ENCODE results near the gene CLDN19.

Gene CLDN19, protein sequence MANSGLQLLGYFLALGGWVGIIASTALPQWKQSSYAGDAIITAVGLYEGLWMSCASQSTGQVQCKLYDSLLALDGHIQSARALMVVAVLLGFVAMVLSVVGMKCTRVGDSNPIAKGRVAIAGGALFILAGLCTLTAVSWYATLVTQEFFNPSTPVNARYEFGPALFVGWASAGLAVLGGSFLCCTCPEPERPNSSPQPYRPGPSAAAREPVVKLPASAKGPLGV

DNA sequence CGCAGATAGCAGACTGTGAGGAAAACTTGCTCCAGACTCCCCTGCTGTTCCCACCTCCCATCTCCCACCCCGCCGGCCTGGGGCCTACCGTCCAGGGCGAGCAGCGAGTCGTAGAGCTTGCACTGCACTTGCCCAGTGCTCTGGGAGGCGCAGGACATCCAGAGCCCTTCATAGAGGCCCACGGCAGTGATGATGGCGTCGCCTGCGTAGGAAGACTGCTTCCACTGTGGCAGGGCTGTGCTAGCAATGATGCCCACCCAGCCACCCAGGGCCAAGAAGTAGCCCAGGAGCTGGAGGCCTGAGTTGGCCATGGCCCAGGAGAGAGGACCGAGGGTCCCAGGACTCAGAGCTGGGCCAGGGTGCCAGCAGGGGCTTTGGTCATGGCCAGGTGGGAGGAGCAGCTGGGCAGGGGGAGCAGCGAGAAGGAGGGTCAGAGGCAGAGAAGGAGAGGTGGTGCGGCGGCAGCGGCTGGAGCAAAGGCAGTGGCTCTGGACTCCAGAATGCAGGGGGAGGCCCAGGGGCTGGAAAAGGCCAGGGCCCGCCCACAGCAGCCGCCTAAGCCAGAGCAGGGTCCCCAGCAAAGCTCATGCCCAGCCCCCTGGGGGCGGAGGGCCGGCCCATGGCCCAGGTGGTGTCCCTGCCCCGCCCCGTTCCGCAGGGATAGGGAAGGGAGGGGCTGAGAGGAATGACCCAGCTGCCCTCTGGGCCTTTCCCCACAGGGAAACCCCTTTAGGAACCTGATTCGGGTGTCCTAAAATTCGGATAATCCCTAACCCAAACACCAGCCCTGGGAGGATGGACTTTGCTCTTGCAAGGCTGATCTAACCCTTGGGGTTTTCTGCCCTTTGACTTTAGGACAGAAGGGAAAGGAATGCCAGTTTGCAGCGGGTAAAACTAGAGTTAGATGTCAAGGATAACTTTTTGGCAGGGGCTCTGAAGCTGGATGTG is at the start of gene CLDN19:
Gene CLDN19, minus strand, starts transcription at position 484 of the 948 bp plus-strand sequence. Its CDS starts 173 bp downstream, at position 311.
- DNase-seq (ENCODE audit: low read depth in 1 of 2, low spot score in 1 of 2), result no peak

DNA sequence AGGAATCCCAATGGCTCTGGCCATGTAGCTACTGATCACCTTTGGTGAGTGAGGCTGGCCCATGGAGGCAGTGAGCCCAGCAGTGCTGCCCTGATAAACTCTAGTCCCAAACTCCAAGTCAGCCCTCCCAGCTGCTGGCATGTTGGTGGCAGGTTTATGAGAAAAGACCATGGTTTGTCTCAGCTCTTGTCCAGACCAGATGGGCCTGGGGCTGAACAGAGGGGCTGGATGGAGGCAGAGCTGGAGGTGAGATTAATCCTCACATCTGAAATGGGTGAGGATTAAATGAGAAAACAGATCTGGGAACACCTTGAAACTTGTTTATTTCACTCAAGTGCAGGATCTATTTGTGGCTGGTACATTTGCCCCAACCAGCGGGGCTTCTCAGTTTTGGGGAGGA is 48.0 kb upstream of the CLDN19 start:
- no peak for DNase-seq (ENCODE audit: low read depth in 1 of 2, low spot score in 1 of 2)

GRCh38 chr1:42786097-42786496 is 46.1 kb upstream of the CLDN19 start:
- no peak for DNase-seq (ENCODE audit: low read depth in 1 of 2, low spot score in 1 of 2)

DNA sequence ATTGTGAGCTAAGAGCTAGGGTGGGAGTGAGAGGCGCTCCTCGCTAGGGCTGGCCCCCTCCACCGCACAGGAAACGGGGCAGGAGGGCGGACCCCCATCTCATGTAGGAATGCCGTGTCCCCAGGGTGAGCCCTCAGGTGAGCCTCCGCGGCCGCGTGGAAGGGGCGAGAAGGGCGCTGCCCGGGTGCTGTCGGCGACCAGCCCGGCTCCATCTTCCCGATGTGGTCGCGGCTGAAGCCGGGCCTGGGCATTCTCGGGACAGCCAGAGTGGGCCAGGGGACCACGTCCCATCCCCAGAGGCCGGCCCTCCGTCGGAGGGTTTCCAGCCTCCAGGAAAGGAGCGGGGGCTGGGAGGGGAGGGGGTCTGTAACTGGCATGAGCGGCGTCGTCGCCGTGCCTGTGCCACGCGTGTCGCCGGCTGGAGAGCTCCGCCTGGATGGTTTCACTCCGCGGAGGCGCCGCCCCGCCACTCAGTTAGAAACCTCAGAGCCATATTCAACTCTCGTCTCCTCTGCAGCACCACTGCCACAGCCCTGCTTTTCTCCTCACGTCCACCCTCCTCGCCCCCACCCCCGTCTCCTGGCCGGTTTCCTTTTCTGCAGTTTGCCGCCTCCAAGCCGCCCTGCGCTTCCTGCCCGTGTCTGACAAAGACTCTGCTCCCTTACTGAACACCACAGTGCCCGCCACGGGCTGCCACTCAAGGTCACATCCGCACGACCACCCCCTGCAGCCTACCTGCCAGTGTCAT is 45.1 kb upstream of the CLDN19 start, which contains the start of gene TMEM269:
Gene TMEM269, plus strand, starts transcription at position 46 of the 748 bp plus-strand sequence. CDS start 4,903 bp downstream, outside the sequence.
- DNase-seq (ENCODE audit: low read depth in 1 of 2, low spot score in 1 of 2), result peak; percentile 16 to 26

- no peak for DNase-seq (ENCODE audit: low read depth in 1 of 2, low spot score in 1 of 2)
Observed at GRCh38 chr1:42784547-42784945, 44.5 kb upstream of the CLDN19 start.

GRCh38 chr1:42783092-42783491 is 43.1 kb upstream of the CLDN19 start:
- DNase-seq (ENCODE audit: low read depth in 1 of 2, low spot score in 1 of 2), result no peak

DNA sequence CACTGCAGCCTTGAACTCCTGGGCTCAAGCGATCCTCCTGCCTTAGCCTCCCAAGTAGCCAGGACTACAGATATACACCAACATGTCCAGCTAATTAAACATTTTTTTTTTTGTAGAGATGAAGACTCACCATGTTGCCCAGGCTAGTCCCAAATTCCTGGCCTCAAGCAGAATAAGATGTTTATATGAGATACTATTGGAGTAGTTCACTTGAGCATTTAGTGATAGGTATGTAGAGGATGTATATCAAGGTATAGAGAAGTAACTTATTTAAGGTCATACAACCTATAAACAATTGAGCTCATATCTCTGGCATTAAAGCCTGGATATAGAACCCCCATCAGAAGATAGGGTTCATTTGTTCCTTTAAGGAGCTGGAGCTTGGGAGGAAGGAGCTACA is 40.1 kb upstream of the CLDN19 start:
- no peak for DNase-seq (ENCODE audit: low read depth in 1 of 2, low spot score in 1 of 2)

- no peak for DNase-seq (ENCODE audit: low read depth in 1 of 2, low spot score in 1 of 2)
Observed at GRCh38 chr1:42779725-42780124, 39.7 kb upstream of the CLDN19 start.

- DNase-seq (ENCODE audit: low read depth in 1 of 2, low spot score in 1 of 2), result peak in 1 of 2 donors; percentile 2
Observed at GRCh38 chr1:42777852-42778251, 37.8 kb upstream of the CLDN19 start.

DNA sequence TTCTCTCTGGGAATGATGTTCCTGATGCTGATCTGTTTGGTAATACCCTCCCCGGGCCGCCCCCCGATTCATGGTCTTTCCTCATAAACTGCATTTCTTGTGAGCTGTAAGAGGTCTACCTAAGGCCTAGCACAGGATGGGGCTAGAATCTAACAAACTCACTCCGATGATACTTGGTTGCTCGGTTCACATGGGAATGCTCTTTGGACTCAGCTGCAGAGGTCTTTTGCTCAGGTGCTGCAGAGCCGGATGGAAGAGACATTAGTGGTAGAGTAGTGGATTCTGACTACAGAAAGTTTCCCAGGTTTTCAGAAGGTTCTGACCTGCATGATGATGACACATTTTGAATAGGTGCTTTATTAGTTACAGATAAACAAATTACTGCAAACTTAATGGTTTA is 36.5 kb upstream of the CLDN19 start:
- no peak for DNase-seq (ENCODE audit: low read depth in 1 of 2, low spot score in 1 of 2)

DNA sequence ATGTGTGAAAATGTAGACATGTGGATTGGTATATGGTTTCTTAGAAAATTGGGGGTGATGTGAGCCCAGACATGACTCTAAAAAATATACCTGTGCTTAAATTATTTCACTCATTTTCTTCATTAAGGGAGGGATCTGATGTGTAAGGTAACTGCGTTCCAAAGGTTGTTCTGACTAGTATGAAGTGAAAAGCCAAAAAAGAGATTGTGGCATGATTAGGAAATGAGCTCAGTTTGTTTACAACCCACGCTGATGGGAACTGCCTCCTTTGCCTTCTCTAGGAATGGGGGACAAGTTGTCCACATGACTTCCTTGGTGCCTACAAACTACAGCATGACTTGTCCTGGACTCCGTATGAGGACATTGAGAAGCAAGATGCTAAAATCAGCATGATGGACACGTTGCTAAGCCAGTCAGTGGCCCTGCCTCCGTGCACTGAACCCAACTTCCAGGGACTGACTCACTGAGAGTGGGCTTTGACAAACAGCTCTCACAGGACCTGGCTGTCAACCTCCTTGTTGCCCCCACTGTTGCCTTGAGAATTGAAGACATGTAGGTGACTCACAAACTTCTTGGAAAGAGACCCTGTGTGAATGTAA is 35.0 kb upstream of the CLDN19 start:
- DNase-seq (ENCODE audit: low read depth in 1 of 2, low spot score in 1 of 2), result no peak

- no peak for DNase-seq (ENCODE audit: low read depth in 1 of 2, low spot score in 1 of 2)
Observed at GRCh38 chr1:42773420-42773819, 33.4 kb upstream of the CLDN19 start.

DNA sequence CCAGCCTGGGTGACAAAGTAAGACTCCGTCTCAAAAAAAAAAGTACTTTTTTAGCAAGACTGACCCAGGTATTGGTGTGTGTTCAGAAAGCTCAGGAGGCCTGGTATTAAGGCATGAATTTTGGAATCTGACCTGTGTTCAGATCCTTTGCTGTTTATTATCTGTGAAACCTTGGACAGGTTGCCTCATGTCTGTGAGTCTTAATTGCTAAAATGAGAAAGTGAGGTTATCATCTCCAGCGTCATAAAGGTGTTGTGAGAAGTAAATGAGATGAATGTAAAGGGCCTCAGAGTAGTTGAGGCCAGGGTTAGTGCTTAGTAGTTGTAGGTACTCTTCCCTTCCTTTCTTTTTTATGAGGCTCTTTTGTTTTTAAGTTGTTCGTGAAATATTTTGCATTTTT is 29.8 kb upstream of the CLDN19 start:
- DNase-seq (ENCODE audit: low read depth in 1 of 2, low spot score in 1 of 2), result no peak

GRCh38 chr1:42768172-42768571 is 28.1 kb upstream of the CLDN19 start:
- no peak for DNase-seq (ENCODE audit: low read depth in 1 of 2, low spot score in 1 of 2)

GRCh38 chr1:42767510-42768000 is 27.5 kb upstream of the CLDN19 start:
- DNase-seq (ENCODE audit: low read depth in 1 of 2, low spot score in 1 of 2), result no peak

DNA sequence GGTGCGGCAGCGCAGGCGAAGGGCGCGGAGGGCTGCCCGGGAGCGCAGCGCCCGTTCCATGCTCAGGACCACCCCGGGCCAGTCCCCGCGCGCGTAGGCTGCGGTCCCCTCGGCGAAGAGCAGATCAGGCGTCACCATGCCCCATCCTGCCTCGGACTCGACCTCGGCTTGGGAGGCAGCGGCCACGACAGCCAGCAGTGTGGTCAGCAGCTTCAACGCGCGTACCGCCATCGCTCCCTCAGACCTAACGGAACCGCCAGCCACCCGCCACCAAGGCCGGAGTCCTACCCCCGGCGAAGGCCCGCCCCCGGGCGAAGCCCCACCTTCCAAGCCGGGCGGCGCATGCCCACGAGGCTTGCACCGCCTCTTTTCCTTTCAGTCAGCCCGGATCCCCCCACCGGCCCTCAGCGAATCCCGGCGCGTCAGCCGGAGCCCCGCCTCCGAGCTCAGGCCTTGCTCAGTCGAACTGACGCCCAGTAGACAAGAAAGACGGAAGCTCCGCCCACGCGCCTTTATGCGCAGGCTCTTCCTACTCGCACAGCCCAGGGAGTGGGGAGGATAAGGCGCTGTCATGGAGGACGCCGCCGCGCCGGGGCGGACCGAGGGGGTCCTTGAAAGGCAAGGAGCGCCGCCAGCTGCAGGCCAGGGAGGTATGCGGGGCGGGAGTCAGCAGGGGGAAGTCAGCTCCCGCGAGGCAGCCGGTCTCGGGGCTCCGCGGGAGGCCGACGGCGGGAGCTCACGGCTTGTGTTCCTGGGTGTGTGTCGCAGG is 26.9 kb upstream of the CLDN19 start, which contains the start of the genes C1orf50 and P3H1:
Gene C1orf50, plus strand, starts transcription at position 509 of the 769 bp plus-strand sequence. Its CDS starts 63 bp downstream, at position 572.
Gene P3H1, minus strand, starts transcription at position 288 of the 769 bp plus-strand sequence. Its CDS starts 57 bp downstream, at position 231.
- DNase-seq (ENCODE audit: low read depth in 1 of 2, low spot score in 1 of 2), result peak; percentile 99 to 100

- peak in 1 of 2 donors; percentile 23 for DNase-seq (ENCODE audit: low read depth in 1 of 2, low spot score in 1 of 2)
Observed at GRCh38 chr1:42765832-42766740, 26.1 kb upstream of the CLDN19 start.

DNA sequence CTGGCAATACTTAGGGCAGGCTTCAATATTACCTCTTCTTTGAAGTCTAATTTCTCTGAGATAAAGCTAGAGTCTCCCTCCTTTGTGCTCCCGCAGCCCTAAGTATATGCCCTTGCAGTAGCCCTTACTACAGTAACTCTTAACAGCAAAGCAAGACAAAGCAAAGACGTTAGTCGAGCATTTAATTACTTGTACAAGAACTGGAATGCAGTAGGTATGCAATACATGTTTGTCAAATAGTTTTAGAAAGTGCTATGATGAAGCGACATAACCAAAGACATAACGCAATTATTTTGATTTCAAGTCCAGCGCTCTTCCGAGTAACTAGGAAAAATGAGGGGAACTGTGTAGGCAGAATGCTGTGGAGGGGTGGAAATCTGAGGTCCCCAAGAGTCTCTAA is 25.2 kb upstream of the CLDN19 start:
- DNase-seq (ENCODE audit: low read depth in 1 of 2, low spot score in 1 of 2), result no peak

- no peak for DNase-seq (ENCODE audit: low read depth in 1 of 2, low spot score in 1 of 2)
Observed at GRCh38 chr1:42762269-42762668, 22.2 kb upstream of the CLDN19 start.

All from activated T-helper 1 cell treated with anti-CD3 and anti-CD28 coated beads, Interleukin-2, amount 50 U/mL, for 16 hours (primary cell).